ENCODE results near the gene ZBTB21.
"Not testable (repeated sequence)": the region's sequence is repeated elsewhere in the genome, so short reads cannot be mapped to it uniquely, and the experiment has no call there.

Gene ZBTB21

GRCh38 chr21:42016364-42016985, 6.3 kb upstream of the ZBTB21 start:
- no peak for DNase-seq

GRCh38 chr21:42013931-42014330, 3.8 kb upstream of the ZBTB21 start:
- DNase-seq: no peak

GRCh38 chr21:42013376-42013775, 3.2 kb upstream of the ZBTB21 start:
- DNase-seq: no peak

GRCh38 chr21:42012763-42013329, 2.7 kb upstream of the ZBTB21 start:
- no peak for DNase-seq

- no peak for DNase-seq
These were observed 2.2 kb upstream of the ZBTB21 start for GRCh38 chr21:42012344-42012743.

GRCh38 chr21:42010507-42011495, 641 bp upstream of the ZBTB21 start:
- DNase-seq: no peak

GRCh38 chr21:42009018-42009830, 936 bp downstream of the ZBTB21 start:
- DNase-seq: no peak

GRCh38 chr21:42007356-42007940, 2.7 kb downstream of the ZBTB21 start:
- DNase-seq: no peak

- no peak for DNase-seq
These were observed 3.4 kb downstream of the ZBTB21 start for GRCh38 chr21:42006765-42007164.

GRCh38 chr21:42004406-42005199, 5.6 kb downstream of the ZBTB21 start:
- DNase-seq: no peak

GRCh38 chr21:42003051-42003461, 7.1 kb downstream of the ZBTB21 start:
- no peak for DNase-seq

GRCh38 chr21:42002421-42002958, 7.7 kb downstream of the ZBTB21 start:
- no peak for DNase-seq

- no peak for DNase-seq
These were observed 8.4 kb downstream of the ZBTB21 start for GRCh38 chr21:42001781-42002180.

- no peak for DNase-seq
These were observed 9.3 kb downstream of the ZBTB21 start for GRCh38 chr21:42000908-42001307.

GRCh38 chr21:41997657-41998056, 12.5 kb downstream of the ZBTB21 start:
- no peak for DNase-seq

GRCh38 chr21:41995577-41995976, 14.6 kb downstream of the ZBTB21 start:
- DNase-seq: no peak

GRCh38 chr21:41994613-41995012, 15.5 kb downstream of the ZBTB21 start:
- not testable (repeated sequence) for DNase-seq

GRCh38 chr21:41993744-41994143, 16.4 kb downstream of the ZBTB21 start:
- no peak for DNase-seq

- no peak for DNase-seq
These were observed 17.6 kb downstream of the ZBTB21 start for GRCh38 chr21:41992576-41992975.

GRCh38 chr21:41991659-41992058, 18.5 kb downstream of the ZBTB21 start:
- no peak for DNase-seq

GRCh38 chr21:41989698-41990097, 20.5 kb downstream of the ZBTB21 start:
- no peak for DNase-seq
